ENCODE measurements around the gene FGFR4.
"Not testable (repeated sequence)": the region's sequence is repeated elsewhere in the genome, so short reads cannot be mapped to it uniquely, and the experiment has no call there.

Gene FGFR4

DNA sequence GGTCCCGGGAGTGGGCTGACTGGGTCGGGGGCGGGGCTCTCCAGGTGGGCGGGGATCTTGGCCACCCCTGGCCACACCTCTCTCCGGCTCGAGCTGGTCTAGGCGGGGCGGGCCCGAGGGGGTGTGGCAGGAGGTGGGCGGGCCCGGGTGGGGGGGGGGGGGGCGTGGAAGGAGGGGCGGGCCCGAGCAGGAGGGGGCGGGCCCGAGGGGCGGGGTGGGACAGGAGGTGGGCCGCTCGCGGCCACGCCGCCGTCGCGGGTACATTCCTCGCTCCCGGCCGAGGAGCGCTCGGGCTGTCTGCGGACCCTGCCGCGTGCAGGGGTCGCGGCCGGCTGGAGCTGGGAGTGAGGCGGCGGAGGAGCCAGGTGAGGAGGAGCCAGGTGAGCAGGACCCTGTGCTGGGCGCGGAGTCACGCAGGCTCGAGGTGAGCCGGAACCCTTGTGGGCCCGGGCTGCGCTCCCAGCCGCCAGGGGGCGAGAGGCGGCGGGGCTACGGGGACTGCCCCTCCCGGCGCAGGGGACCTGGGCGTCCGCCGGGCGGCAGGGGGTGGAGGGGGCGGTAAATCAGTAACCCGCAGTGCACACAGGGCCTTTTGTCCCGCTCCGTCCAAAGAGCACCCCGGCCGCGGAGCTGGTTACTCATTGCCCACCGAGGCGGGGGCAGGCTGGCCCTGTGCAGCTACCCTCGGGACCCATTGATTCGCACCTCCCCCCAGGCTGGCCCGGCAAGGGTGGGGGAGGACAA is at the start of gene FGFR4:
Gene FGFR4, plus strand, starts transcription at position 262 of the 744 bp plus-strand sequence. CDS start 2,688 bp downstream, outside the sequence.
- DNase-seq (ENCODE audit: low spot score), result no peak

DNA sequence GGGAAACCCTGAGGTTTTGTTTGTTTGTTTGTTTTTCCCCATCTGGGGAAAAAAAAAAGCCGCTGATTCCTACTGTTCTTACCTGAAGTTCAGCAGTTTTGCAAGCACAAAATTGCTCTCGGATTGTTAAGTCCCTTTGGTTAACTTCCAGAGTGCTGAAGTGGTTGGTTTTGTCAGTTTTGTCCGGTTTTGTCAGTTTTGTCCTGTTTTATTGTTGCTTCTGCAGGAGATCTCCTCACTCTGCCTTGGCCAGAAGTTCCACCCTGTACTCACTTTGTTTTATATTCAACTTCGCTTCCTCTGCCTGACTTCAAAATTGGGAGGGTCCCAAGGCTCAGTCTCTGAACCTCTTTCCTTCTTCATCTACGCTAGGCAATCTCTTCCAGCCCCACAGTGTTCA is 49.8 kb upstream of the FGFR4 start:
- DNase-seq (ENCODE audit: low spot score), result no peak

DNA sequence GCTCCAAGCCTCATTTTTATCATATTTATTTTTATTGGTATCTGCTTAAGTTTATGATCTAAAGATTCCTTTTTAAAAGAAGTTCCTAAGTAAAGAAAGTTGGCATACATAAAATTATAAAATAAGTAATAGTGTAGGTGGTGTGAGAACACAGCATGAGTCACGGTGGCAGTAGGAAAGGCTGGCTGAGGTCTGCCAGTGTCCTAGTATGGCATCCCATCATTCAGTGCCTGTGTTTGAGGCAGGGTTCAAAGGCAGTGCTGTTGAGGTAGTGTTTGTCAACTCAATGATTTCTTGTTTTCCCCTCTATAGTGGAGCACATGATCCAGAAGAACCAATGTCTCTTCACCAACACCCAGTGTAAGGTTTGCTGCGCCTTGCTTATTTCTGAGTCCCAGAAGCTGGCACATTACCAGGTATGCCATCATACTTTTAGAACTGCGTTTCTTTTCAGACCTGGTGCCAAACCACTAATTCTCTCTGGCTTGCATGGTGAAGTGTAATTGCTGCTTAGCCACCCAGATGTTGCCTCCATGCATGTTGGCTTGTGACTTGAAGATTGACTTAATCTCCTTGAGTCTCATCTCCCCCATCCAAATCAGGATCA is 45.8 kb upstream of the FGFR4 start:
- peak; percentile 38 for DNase-seq (ENCODE audit: low spot score)

DNA sequence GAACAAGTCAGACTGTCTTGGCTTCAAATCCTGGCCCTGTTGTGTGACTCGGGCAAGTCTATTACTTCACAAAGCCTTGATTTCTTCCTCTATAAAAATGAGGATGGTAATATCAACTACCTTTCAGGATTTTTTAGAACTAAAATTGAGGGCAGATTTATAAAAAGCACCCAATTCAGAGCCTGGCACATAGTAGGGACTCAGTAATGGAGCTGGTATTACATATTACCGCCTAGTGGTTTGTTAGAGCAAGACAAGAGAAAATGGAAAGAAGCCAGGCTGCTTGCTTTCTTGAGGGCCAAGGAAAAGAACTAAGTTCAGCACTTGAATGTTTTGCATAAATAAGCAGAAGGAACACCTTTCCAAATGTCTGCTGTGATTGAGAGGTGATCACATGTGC is 44.8 kb upstream of the FGFR4 start:
- DNase-seq (ENCODE audit: low spot score), result no peak

DNA sequence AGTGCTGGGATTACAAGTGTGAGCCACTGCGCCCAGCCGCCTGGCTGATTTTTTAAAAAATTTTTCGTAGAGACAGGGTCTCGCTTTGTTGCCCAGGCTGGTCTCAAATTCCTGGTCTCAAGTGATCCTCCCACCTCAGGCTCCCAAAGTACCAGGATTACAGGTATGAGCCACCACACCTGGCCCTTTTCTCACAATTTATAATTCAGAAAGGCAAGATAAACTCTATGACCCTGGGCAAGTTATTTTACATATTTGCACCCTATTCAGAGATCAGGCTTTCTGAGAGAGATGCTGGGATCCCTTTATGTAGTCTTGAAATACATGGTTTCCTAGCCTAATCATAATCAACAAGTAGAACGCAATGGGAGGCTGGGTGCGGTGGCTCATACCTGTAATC is 43.6 kb upstream of the FGFR4 start:
- no peak for DNase-seq (ENCODE audit: low spot score)

DNA sequence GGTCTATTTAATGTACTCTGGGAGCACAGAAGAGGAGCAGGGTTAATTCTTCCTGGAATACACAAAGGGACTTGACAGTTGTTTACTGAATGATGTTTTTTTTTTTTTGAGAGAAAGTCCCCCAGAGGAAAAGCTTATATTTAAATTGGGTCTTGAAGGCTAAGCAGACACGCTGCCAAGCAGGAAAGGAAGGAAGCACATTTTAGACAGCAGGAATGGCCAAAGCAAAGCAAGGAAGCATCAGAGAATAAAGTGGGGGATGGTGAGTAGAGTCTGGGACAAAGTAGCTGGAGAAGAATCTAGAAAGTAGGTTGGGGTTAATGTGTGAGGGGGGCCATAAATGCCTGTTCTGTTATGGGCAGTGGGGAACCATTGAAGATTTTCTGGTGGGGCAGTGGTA is 42.8 kb upstream of the FGFR4 start:
- DNase-seq (ENCODE audit: low spot score), result no peak

DNA sequence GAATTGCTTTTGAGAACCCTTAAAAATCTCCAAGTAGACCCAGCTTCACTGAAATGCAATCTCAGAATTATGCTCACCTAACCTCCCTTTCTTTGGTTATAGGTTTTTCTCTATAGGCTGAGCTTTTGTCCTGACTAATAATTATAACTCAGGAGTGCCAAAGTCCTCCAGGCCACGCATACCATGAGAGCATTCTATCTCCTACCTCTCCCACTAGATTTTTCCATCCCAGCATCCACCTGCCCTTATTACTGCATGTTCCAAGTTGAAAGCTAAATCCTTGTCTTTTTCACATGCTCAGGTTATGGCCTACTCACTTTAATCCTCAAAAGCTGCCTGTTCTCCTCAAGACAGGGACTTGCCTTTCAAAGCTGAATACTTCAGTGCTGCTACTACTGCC is 42.1 kb upstream of the FGFR4 start:
- DNase-seq (ENCODE audit: low spot score), result no peak

DNA sequence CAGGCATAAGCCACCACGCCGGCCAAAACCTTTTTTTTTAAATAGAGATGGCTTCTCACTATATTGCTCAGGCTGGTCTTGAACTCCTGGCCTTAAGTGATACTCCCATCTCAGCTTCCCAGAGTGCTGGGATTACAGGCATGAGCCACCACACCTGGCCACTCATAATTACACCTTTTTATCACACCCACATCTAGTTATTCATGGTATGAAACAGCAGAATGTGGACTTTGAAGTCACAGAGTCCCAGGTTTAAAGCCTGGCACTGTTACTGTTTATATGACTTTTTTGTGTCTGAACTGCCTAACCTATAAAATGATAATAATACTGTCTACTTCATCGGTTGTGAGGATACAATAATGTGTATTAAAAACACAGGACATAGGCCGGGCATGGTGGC is 41.1 kb upstream of the FGFR4 start:
- DNase-seq (ENCODE audit: low spot score), result no peak

DNA sequence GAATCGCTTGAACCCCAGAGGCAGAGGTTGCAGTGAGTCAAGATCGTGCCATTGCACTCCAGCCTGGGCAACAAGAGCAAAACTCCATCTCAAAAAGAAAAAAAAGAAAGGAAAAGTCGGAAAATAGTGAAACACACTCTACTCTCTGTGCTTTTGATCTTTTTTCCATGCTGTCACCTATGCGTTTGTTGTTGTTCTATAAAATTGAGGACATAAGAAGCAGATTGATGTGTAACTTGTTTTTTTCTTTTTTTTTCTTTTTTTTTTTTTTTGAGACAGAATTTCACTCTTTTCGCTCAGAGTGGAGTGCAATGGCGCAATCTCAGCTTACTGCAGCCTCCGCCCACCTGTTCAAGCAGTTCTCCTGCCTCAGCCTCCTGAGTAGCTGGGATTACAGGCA is 38.2 kb upstream of the FGFR4 start:
- DNase-seq (ENCODE audit: low spot score), result not testable (repeated sequence)

DNA sequence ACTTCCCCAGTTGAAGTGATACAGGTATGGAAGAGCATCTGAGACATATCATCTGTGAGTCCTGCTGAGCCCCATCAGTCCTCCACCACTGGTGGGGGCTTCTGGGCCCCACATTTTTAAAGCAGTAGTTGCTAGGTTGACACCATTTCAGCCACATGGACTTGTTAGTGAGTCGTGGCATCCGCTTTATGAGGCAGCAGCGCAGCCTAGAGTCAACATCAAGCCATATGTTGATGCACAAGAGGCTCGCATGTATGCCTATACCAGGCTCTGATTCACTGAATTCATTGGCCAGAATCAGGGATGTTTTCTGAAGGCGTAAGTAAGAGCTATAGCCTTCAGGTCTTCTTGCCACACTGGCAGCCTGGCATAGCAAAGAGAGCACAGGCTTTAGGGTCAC is 37.4 kb upstream of the FGFR4 start:
- no peak for DNase-seq (ENCODE audit: low spot score)

DNA sequence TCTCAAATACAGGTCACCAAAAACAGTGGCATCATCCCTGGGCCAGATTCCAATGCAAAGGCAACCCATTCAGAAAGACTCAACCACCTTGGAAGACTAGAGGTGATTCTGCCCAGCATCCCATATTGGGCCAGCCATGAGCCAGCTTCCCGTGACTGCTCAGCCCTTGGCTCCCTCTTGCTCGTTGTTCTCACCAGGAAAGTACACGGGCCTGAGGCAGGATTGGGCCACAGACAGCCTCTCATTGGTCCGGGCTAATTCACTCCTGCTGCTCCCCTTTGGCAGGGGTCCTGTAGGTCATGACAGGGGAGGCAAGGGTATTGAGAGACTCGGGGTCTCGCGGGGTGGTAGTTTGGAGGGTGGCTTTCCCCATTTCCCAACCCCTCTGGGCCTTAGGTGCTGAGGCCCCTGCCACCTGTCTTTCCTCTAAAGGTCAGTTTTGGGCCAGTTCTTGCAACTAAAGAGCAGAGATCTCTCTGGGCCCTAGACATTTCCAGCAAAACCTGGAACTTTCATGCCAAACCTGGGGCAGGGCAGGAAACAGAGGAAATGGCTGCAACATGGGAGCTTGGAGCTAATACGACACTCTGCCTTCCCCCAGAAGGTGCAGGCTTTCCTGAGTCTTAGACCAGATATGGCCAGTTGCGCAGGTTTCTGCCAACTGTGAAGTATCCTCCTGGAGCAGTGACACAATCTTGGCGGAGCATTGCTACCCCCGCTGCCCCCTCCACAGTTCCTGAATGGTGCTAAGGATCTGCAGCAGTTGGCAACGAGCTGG is 22.0 kb upstream of the FGFR4 start:
- no peak for DNase-seq (ENCODE audit: low spot score)

DNA sequence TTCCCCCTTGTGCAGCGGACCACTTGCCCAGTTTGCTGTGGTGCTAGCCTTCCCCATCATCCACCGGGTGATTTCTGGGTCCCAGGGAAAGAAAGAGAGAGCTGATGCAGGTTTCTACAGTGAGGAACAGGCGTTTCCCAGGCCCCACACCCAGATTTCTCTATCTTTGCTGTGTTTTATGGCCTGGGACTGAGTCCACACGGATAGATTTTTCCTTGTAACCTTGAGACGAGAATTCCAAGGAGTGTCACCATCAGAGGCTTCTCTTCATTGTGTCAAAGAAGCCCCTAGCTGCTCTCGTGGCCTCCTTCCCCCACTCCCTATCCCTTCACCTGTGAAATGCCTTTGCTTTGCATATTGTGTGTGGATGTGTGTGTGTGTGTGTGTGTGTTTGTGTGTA is 21.2 kb upstream of the FGFR4 start:
- no peak for DNase-seq (ENCODE audit: low spot score)

DNA sequence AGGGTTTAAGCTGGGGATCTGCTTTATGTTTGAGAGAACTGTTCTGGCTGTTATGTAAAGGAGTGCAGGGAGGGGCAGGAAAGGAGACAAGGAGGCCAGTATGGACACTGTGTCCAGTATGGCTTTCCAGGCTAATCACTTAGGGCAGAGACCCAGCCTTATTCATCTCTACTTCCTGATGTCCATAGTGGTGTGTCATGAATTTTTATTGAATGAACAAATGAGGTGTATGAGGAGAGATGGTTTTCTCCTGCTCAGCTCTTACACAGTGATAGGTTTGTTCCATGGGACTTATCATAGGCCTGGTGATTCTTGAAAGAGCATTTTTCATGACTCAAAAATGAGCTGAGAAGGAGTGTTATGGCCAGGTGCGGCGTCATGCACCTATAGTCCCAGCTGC is 20.5 kb upstream of the FGFR4 start:
- no peak for DNase-seq (ENCODE audit: low spot score)

DNA sequence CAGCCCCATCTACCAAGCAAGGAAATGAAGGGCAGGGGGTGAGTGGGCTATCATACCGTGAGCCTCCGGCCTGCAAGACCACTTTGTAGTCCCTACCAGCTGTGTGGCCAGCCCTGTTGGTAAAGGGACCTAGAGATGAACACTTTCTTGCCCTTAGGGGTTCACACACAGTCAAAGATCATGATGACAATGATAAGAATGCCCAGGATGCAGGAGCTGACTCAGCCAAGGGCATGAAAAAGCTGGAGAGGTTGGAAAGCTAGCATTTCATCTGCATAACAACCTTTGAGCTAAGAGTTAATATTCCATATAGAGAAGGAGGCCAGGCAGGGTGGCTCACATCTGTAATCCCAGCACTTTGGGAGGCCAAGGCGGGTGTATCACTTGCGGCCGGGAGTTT is 19.2 kb upstream of the FGFR4 start:
- no peak for DNase-seq (ENCODE audit: low spot score)

DNA sequence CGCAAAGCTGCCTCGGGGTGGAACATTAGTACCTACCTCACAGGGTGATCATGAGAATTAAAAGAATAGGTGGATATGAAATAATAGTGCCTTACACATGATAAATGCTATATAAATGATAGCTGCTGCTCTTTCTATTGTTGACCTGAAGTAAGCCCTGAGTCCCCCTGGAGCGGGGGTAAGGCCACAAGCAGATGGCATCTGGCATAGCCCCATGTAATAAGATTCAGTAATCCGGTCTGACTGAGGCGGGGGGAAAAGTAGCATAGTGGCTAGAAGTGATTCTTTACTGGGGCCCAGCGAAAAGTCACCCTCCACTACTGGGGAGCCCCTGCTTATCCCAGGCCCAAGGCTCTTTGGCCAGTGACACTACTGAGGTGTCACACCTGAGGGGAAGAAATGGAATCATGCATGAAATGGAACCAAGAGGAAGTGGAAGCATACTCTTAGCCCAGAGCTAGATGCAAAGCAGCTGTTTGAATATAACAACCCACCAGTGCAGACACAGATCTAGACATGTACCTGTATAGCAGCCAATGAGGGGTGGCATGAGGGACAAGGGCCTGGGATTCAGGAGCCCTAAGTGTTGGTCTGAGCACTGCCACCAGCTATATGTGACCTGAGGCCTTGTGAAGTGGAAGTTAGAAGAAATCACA is 16.1 kb upstream of the FGFR4 start:
- no peak for DNase-seq (ENCODE audit: low spot score)

DNA sequence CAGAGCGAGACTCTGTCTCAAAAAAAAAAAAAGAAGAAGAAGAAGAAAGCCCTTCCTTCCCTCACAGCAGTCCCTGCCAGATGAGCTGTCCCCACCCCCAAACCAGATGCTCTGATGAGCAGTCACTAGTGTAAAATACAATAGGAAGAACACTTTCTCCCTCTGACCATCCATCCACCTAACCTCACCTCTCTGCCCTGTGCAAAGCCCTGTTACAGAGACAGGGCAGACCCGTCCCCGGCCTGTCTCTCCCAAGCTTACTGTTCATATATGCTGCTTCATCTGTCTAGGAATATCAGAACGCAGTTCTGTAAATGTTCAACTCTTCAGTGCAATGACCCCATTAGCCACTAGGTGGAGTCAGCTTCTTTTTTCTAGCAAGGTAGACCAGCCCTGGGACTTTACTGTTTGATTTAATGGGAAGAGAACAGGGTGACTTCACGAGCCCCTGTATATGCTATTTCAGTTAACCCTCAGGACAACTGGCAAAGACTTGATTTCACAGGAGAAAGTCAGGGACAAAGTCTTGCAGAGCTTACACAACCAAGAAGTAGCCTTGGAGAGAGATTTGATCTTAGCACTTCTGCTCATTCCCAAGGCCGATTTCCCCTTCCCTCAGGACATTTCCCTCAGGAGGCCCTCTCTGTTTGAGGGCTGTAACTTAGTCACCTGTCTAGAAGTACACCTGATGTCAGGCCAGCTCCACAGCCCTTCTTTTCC is 14.9 kb upstream of the FGFR4 start:
- peak; percentile 79 for DNase-seq (ENCODE audit: low spot score)

DNA sequence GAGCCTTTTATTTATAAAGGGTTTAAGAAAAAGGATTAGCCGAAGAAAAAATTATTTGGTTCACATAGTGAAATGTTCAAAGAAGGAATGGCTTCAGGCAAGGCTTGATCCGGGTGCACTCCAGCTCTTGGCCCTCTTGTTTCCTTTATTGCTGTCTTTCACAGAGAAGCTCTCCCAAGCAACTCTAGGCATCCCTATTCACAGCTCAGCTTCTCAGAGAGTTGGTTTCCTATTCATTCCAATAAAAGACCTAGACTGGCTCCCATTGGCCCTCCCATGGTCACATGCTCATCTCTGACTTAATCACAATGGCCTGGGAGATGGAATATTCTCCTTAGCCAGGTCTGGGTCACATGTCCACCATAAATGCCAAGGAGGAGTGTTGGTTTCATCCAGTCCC is 9.4 kb upstream of the FGFR4 start:
- no peak for DNase-seq (ENCODE audit: low spot score)

DNA sequence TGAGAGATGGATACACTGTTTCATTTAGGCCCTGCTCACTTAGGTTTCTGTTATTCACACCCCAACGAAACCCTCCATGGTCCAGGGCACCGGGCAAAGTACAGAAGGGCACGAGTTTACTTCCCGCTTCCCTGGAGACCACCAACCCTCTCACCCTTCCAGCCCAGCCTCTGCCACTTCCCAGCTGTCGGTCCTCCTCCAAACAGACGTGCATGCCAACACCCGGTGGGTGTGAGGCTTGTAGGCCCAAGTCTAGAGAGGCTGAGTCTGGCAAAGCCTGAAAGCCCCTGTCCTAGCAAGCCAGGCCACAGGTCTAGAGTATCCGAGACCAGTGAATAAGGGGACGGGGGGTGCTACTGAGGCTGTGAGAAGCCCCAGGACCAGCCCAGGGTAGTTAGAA is 7.1 kb upstream of the FGFR4 start:
- no peak for DNase-seq (ENCODE audit: low spot score)

DNA sequence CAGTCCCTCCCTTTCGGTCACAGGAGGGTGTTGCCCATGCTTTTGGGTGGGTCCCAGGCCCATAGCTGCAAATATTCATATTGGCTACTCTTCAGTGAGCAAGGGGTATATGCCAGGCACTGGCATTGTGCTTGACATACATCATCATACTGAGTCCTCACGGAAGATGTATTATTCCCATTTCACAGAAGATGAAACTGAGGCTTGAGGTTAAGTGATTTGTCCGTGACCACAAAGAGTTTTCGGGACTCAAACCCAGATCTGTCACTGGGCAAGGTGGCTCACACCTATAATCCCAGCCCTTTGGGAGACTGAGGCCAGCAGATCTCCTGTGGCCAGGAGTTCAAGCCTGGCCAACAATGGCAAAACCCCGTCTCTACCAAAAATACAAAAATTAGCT is 6.5 kb upstream of the FGFR4 start:
- DNase-seq (ENCODE audit: low spot score), result no peak

DNA sequence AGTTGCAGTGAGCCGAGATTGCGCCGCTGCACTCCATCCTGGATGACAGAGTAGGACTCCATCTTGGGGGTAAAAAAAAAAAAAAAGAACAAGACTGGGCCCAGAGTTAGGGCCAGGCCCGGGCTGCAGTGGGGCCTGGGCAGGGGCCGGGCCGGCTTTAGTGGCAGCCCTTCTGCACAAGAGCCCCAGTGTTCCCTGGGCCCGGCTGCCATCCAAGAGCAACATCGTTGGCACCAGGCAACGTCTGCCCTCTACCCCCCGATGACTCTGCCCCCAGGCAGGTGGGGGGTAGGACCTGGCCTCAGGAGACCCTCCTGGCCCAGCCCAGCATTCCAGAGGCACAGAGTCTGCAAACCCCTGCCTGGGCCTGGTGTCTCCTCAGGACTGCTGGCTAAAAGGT is 4.9 kb upstream of the FGFR4 start:
- no peak for DNase-seq (ENCODE audit: low spot score)

DNA sequence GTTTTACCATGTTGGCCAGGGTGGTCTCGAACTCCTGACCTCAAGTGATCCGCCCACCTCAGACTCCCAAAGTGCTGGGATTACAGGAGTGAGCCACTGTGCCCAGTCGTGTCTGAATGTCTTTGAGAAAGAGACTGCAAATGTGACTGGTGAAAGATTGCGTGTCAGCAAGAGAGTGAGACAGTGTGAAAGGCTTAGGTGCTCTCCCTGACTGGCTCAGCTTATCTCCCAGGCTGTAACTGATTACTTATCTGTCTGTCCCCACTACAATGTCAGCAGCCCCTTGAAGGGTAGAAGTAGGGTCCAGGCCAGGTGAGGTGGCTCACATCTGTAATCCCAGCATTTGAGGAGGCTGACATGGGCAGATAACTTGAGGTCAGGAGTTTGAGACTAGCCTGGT is 3.4 kb upstream of the FGFR4 start:
- DNase-seq (ENCODE audit: low spot score), result no peak

DNA sequence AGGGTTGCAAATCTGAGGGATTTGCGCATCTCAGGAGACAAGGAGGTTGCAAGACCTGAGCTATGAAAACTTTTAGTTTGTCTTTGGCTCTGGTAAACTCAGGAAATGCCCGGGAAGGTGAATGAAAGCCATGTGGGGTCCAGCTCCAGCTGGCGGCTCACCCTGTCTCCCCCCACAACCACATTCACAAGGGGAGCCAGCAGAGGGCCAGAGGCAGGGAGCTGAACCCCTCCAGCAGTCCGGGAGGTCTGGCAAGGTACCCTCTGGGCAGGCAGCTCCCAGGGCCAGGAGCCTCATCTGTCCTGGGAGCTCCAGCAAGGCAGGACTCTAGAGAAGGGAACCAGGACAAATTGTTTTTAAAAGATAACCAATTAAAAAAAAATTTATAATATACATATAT is 2.5 kb upstream of the FGFR4 start:
- no peak for DNase-seq (ENCODE audit: low spot score)

All from Ammon's horn (tissue), 1 donor.